H9 (cell line): ENCODE data around the gene TNRC6C. TPM values are rescaled to one million over a fixed set of nuclear protein-coding genes. Genes with fewer than 3 reads are reported as not detected.

Source experiments
- DNase-seq: peaks from one replicate; pipeline ENCODE4 v3.0.0-alpha.2; 2017
- H2AFZ ChIP-seq: one replicate; pipeline ENCODE4 v1.6.1; 2013; ENCODE audit warnings: mild to moderate bottlenecking, low read length, control low read depth, moderate library complexity
- H2AK5ac ChIP-seq: 2 replicates; pipeline ENCODE4 v1.6.1; 2013; ENCODE audit warnings: low read length, control low read depth, mixed read lengths; ENCODE audit not compliant: insufficient read length
- H2BK120ac ChIP-seq: one replicate; pipeline ENCODE4 v1.6.1; 2013; ENCODE audit warnings: low read depth, mild to moderate bottlenecking, low read length, control low read depth, inconsistent platforms; ENCODE audit not compliant: poor library complexity, severe bottlenecking
- H2BK12ac ChIP-seq: 2 replicates; pipeline ENCODE4 v1.6.1; 2013; ENCODE audit warnings: low read length, control low read depth, mixed read lengths, low read depth; ENCODE audit not compliant: insufficient read length
- H2BK15ac ChIP-seq: 2 replicates; pipeline ENCODE4 v1.6.1; 2013; ENCODE audit warnings: low read depth, low read length, control low read depth
- H2BK20ac ChIP-seq: one replicate; pipeline ENCODE4 v1.6.1; 2013; ENCODE audit warnings: low read depth, mild to moderate bottlenecking, low read length, control low read depth, inconsistent platforms; ENCODE audit not compliant: poor library complexity, severe bottlenecking
- H2BK5ac ChIP-seq: 2 replicates; pipeline ENCODE4 v1.6.1; 2013; ENCODE audit warnings: low read length, control low read depth, mixed read lengths; ENCODE audit not compliant: insufficient read length
- H3K14ac ChIP-seq: 2 replicates; pipeline ENCODE4 v1.6.1; 2013; ENCODE audit warnings: low read length, control low read depth; ENCODE audit not compliant: insufficient read depth
- H3K18ac ChIP-seq: 2 replicates; pipeline ENCODE4 v1.6.1; 2013; ENCODE audit warnings: low read depth, mild to moderate bottlenecking, mixed read lengths, low read length, control low read depth; ENCODE audit not compliant: insufficient read length
- H3K23ac ChIP-seq: 2 replicates; pipeline ENCODE4 v1.6.1; 2013; ENCODE audit warnings: low read length, control low read depth, mixed read lengths, low read depth; ENCODE audit not compliant: insufficient read length
- H3K23me2 ChIP-seq: 2 replicates; pipeline ENCODE4 v1.6.1; 2013; ENCODE audit warnings: low read depth, mild to moderate bottlenecking, mixed read lengths, low read length, control low read depth; ENCODE audit not compliant: insufficient read length, poor library complexity, severe bottlenecking
- H3K27ac ChIP-seq: 2 replicates; pipeline ENCODE4 v1.5.1; 2013; ENCODE audit warnings: low read length, control low read depth, mixed read lengths, low read depth; ENCODE audit not compliant: insufficient read length
- H3K27me3 ChIP-seq: 2 replicates; pipeline ENCODE4 v1.6.1; 2013; ENCODE audit warnings: low read length, control low read depth, inconsistent platforms; ENCODE audit not compliant: insufficient read depth
- H3K4ac ChIP-seq: 2 replicates; pipeline ENCODE4 v1.6.1; 2013; ENCODE audit warnings: low read depth, mild to moderate bottlenecking, control low read depth, inconsistent platforms, low read length, moderate library complexity
- H3K4me1 ChIP-seq: 2 replicates; pipeline ENCODE4 v1.6.1; 2013; ENCODE audit warnings: low read length, control low read depth, inconsistent platforms; ENCODE audit not compliant: insufficient read depth
- H3K4me2 ChIP-seq: 2 replicates; pipeline ENCODE4 v1.6.1; 2013; ENCODE audit warnings: low read length, control low read depth, mixed read lengths; ENCODE audit not compliant: insufficient read length, insufficient read depth
- H3K56ac ChIP-seq: 2 replicates; pipeline ENCODE4 v1.6.1; 2013; ENCODE audit warnings: low read depth, mild to moderate bottlenecking, mixed read lengths, low read length, control low read depth; ENCODE audit not compliant: insufficient read length
- H3K79me1 ChIP-seq: 2 replicates; pipeline ENCODE4 v1.6.1; 2013; ENCODE audit warnings: low read depth, mild to moderate bottlenecking, moderate library complexity, low read length, control low read depth, inconsistent platforms; ENCODE audit not compliant: insufficient read depth, poor library complexity, severe bottlenecking
- H3K79me2 ChIP-seq: 2 replicates; pipeline ENCODE4 v1.6.1; 2013; ENCODE audit warnings: low read length, control low read depth, inconsistent platforms; ENCODE audit not compliant: insufficient read depth
- H3K9ac ChIP-seq: 2 replicates; pipeline ENCODE4 v1.6.1; 2013; ENCODE audit warnings: low read length, control low read depth, mixed read lengths; ENCODE audit not compliant: insufficient read length; ENCODE audit errors: extremely low read depth
- H3K9me3 ChIP-seq: one replicate; pipeline ENCODE4 v1.6.1; 2013; ENCODE audit warnings: low read depth, low read length, inconsistent platforms; ENCODE audit not compliant: control insufficient read depth
- H3T11ph ChIP-seq: one replicate; pipeline ENCODE4 v1.6.1; 2013; ENCODE audit warnings: mild to moderate bottlenecking, low read length, control low read depth, inconsistent platforms
- H4K20me1 ChIP-seq: one replicate; pipeline ENCODE4 v1.6.1; 2013; ENCODE audit not compliant: control insufficient read depth, insufficient read length, insufficient read depth
- H4K5ac ChIP-seq: 2 replicates; pipeline ENCODE4 v1.6.1; 2013; ENCODE audit warnings: low read depth, mild to moderate bottlenecking, mixed read lengths, low read length, control low read depth; ENCODE audit not compliant: insufficient read length
- H4K8ac ChIP-seq: replicated peaks from 2 replicates; pipeline ENCODE4 v1.6.1; 2013; ENCODE audit warnings: low read length, control low read depth, mixed read lengths, low read depth; ENCODE audit not compliant: insufficient read length
- H4K91ac ChIP-seq: 2 replicates; pipeline ENCODE4 v1.6.1; 2013; ENCODE audit warnings: low read depth, mild to moderate bottlenecking, moderate library complexity, mixed read lengths, low read length, control low read depth; ENCODE audit not compliant: insufficient read length
- H3K27ac Mint-ChIP-seq, 3 experiments: 2 replicates in 2 of 3; 3 replicates in 1 of 3; pipeline ENCODE4 v1.8.0; 2020 to 2021; ENCODE audit warnings: mixed read lengths in 3 of 3, mild to moderate bottlenecking in 1 of 3, moderate library complexity in 1 of 3
- H3K27me3 Mint-ChIP-seq: 2 replicates; pipeline ENCODE4 v1.8.0; 2021; ENCODE audit warnings: low read depth, mild to moderate bottlenecking, moderate library complexity, mixed read lengths
- H3K36me3 Mint-ChIP-seq, 3 experiments: 2 replicates in 2 of 3; 3 replicates in 1 of 3; pipeline ENCODE4 v1.8.0; 2020 to 2021; ENCODE audit warnings: low read depth in 3 of 3, mixed read lengths in 3 of 3; ENCODE audit not compliant: insufficient read depth in 1 of 3
- H3K4me1 Mint-ChIP-seq, 2 experiments: 2 replicates each; pipeline ENCODE4 v1.8.0; 2020; ENCODE audit warnings: mixed read lengths in 2 of 2
- H3K4me3 Mint-ChIP-seq, 2 experiments: 2 replicates in 1 of 2; 3 replicates in 1 of 2; pipeline ENCODE4 v1.8.0; 2020 to 2021; ENCODE audit warnings: mild to moderate bottlenecking in 2 of 2, mixed read lengths in 2 of 2, moderate library complexity in 1 of 2
- H3K9me3 Mint-ChIP-seq, 2 experiments: 2 replicates in 1 of 2; 3 replicates in 1 of 2; pipeline ENCODE4 v1.8.0; 2020; ENCODE audit warnings: mild to moderate bottlenecking in 2 of 2, mixed read lengths in 2 of 2, moderate library complexity in 1 of 2
- CTCF ChIP-seq: fragments of 200-600 bp; sonication (generic); conservative IDR thresholded peaks from 3 replicates; pipeline ENCODE4 v1.8.0; 2021; ENCODE audit warnings: antibody characterized with exemption, mild to moderate bottlenecking
- WGBS: extraction: QIAGEN DNeasy Blood & Tissue Kit; methylation state at CpG from one replicate; pipeline ENCODE4 v1.1.7; 2013; ENCODE audit warnings: missing lambda C conversion rate, low lambda C conversion rate, mixed read lengths; ENCODE audit not compliant: insufficient read length; ENCODE audit errors: extremely low coverage; 5-methylcytosine and 5-hydroxymethylcytosine counted together
- total RNA-seq: library from RNA; stranded (reverse); gene quantifications from 2 replicates; pipeline ENCODE4 v1.2.1, GENCODE V29; 2021

The TNRC6C gene
- total RNA-seq, 1 experiment from 2014 or later, result 24.7 TPM

GRCh38 chr17:78045316-78045715 is 86.8 kb downstream of the TNRC6C start:
- H2BK15ac ChIP-seq, result no peak overlapping the region
- H3K23me2 ChIP-seq, result no peaks in the 10 kb centered on the region
- H2BK20ac ChIP-seq, result no peak overlapping the region
- H3K4ac ChIP-seq, result no peak overlapping the region
- WGBS, result no CpG with 5 or more reads among the region's 5 CpGs
- no peak overlapping the region for H4K5ac ChIP-seq
- Mint-ChIP-seq H3K4me1 (peaks cover 2 to 6% of the 10 kb centered on the region in 2 experiments; a peak in 3 of 4 replicates), H3K36me3 (peaks cover 28 to 39% (median 34%) of the 10 kb centered on the region in 3 experiments), H3K4me3 (no peak overlapping the region), H3K9me3 (no peaks in the 10 kb centered on the region; a peak in 1 of 5 replicates), H3K27ac (no peak overlapping the region), H3K27me3 (no peaks in the 10 kb centered on the region)
- DNase-seq, result no peak
- no peaks in the 10 kb centered on the region for H3K79me1 ChIP-seq
- no peak overlapping the region for H4K91ac ChIP-seq
- H2AFZ ChIP-seq, result no peak overlapping the region
- no peak overlapping the region for H3K23ac ChIP-seq
- H3K79me2 ChIP-seq, result no peaks in the 10 kb centered on the region
- H3K9me3 ChIP-seq, result no peaks in the 10 kb centered on the region
- H3K18ac ChIP-seq, result no peak overlapping the region
- H3K9ac ChIP-seq, result no peak overlapping the region
- H3K27ac ChIP-seq, result no peak overlapping the region
- peaks cover 2% of the 10 kb centered on the region for H4K20me1 ChIP-seq
- no peak overlapping the region for H3T11ph ChIP-seq
- H3K27me3 ChIP-seq, result no peaks in the 10 kb centered on the region
- H3K56ac ChIP-seq, result no peak overlapping the region
- H2AK5ac ChIP-seq, result no peak overlapping the region
- H2BK12ac ChIP-seq, result no peak overlapping the region
- H3K4me1 ChIP-seq, result no peaks in the 10 kb centered on the region
- TF ChIP-seq CTCF, result no peak
- no peak overlapping the region for H3K4me2 ChIP-seq
- no peak overlapping the region for H2BK120ac ChIP-seq
- H3K14ac ChIP-seq, result no peak overlapping the region
- H2BK5ac ChIP-seq, result no peak overlapping the region
- H4K8ac ChIP-seq, result no peak overlapping the region
